ENCODE data around the gene CPPED1. TPM values are rescaled to one million over a fixed set of nuclear protein-coding genes. Genes with fewer than 3 reads are reported as not detected.

The CPPED1 gene
- total and polyA plus RNA-seq, 2 of the 4 experiments (the other 2 are of a cell fraction): 5.1 to 6.5 TPM

GRCh38 chr16:12716658-12717057 is 87.0 kb downstream of the CPPED1 start:
- DNase-seq (no peak), ATAC-seq (ENCODE audit: low read depth) (no peak)
- Histone ChIP-seq H3K9ac (ENCODE audit: low read depth, low read length) (no peak overlapping the region), H2AK9ac (replicated peaks; ENCODE audit: low read depth, low read length, poor library complexity) (no peak overlapping the region), H2AFZ (replicated peaks; ENCODE audit: low read length, poor library complexity) (no peak overlapping the region), H3K4me3 (ENCODE audit: insufficient read depth, low read depth, low read length) (no peak overlapping the region), H3K4me2 (ENCODE audit: low read depth, low read length) (no peak overlapping the region), H3K27ac (ENCODE audit: insufficient read depth, low read length) (no peak overlapping the region), H3K9me1 (ENCODE audit: insufficient read depth, low read length) (no peaks in the 10 kb centered on the region), H3K36me3 (ENCODE audit: control insufficient read depth, insufficient read depth, low read length) (no peaks in the 10 kb centered on the region), H3K23ac (ENCODE audit: low read depth, low read length) (no peak overlapping the region), H2AK5ac (ENCODE audit: low read depth, low read length) (no peak overlapping the region), H3K79me1 (ENCODE audit: low read depth in 1 of 2, low read length in 2 of 2) (no peaks in the 10 kb centered on the region), H4K91ac (ENCODE audit: insufficient read depth, low read depth, low read length) (no peak overlapping the region), H4K20me1 (ENCODE audit: insufficient read depth, low read length) (no peaks in the 10 kb centered on the region), H3K14ac (replicated peaks; ENCODE audit: low read depth, low read length) (no peak overlapping the region), H3K27me3 (ENCODE audit: control insufficient read depth, insufficient read depth, low read length) (no peaks in the 10 kb centered on the region), H3K56ac (ENCODE audit: extremely low read depth, insufficient read depth, low read length) (no peak overlapping the region), H2BK120ac (ENCODE audit: low read depth, low read length) (no peak overlapping the region), H2BK5ac (ENCODE audit: low read depth, low read length, poor library complexity, severe bottlenecking) (no peak overlapping the region), H3K4ac (ENCODE audit: low read depth, low read length) (no peak overlapping the region), H3K9me3 (ENCODE audit: control insufficient read depth, insufficient read depth, low read length) (no peaks in the 10 kb centered on the region), H2BK15ac (ENCODE audit: low read depth, low read length) (no peak overlapping the region), H4K8ac (ENCODE audit: low read depth in 2 of 2, low read length in 2 of 2) (no peak overlapping the region), H2BK20ac (ENCODE audit: low read depth, low read length) (no peak overlapping the region), H4K5ac (ENCODE audit: low read depth, low read length) (no peak overlapping the region), H3K18ac (ENCODE audit: low read depth, low read length) (no peak overlapping the region), H3K4me1 (ENCODE audit: control insufficient read depth, insufficient read depth, low read length) (no peaks in the 10 kb centered on the region)
- in situ Hi-C loops (cut with MboI; ENCODE audit: low sequenced_read_pairs): no loop called here
- WGBS, 2 experiments (ENCODE audit: extremely low coverage in 2 of 2, insufficient read length in 1 of 2): no CpG with 5 or more reads among the region's 3 CpGs
- intact Hi-C loops (cut with micrococcal nuclease): no loop called here
- BruUV-seq (replicated peaks): no TSS peak
- ChIA-PET POLR2A (ENCODE audit: unreplicated experiment) (no interaction called here), CTCF (no interaction called here)
- dilution Hi-C loops (cut with HindIII; ENCODE audit: low sequenced_read_pairs, unreplicated experiment): no loop called here
- TF ChIP-seq, protein P1, sequence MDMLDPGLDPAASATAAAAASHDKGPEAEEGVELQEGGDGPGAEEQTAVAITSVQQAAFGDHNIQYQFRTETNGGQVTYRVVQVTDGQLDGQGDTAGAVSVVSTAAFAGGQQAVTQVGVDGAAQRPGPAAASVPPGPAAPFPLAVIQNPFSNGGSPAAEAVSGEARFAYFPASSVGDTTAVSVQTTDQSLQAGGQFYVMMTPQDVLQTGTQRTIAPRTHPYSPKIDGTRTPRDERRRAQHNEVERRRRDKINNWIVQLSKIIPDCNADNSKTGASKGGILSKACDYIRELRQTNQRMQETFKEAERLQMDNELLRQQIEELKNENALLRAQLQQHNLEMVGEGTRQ (IDR thresholded peaks at IDR 0.05; ENCODE audit: low read depth, low read length): no peak
- no peak for TF ChIP-seq SMC3 (IDR thresholded peaks at IDR 0.05; ENCODE audit: low read depth, low read length)
- TF ChIP-seq FOS (IDR thresholded peaks at IDR 0.05; ENCODE audit: low read depth, low read length): no peak
- no peak for TF ChIP-seq MXI1 (IDR thresholded peaks at IDR 0.05; ENCODE audit: borderline replicate concordance, low read depth, low read length)
- TF ChIP-seq MAFK (IDR thresholded peaks at IDR 0.05; ENCODE audit: low read depth, low read length): no peak
- TF ChIP-seq POLR2A (IDR thresholded peaks at IDR 0.05; ENCODE audit: low read depth, low read length): no peak
- no peak for TF ChIP-seq BHLHE40 (IDR thresholded peaks at IDR 0.05; ENCODE audit: low read depth, low read length)
- TF ChIP-seq NFE2L2 (IDR thresholded peaks at IDR 0.05; ENCODE audit: low read depth, low read length): no peak
- no peak for TF ChIP-seq RFX5 (IDR thresholded peaks at IDR 0.05; ENCODE audit: low read depth, low read length)
- no peak for TF ChIP-seq RCOR1 (IDR thresholded peaks at IDR 0.05; ENCODE audit: insufficient replicate concordance, low read length)
- TF ChIP-seq, protein P2, sequence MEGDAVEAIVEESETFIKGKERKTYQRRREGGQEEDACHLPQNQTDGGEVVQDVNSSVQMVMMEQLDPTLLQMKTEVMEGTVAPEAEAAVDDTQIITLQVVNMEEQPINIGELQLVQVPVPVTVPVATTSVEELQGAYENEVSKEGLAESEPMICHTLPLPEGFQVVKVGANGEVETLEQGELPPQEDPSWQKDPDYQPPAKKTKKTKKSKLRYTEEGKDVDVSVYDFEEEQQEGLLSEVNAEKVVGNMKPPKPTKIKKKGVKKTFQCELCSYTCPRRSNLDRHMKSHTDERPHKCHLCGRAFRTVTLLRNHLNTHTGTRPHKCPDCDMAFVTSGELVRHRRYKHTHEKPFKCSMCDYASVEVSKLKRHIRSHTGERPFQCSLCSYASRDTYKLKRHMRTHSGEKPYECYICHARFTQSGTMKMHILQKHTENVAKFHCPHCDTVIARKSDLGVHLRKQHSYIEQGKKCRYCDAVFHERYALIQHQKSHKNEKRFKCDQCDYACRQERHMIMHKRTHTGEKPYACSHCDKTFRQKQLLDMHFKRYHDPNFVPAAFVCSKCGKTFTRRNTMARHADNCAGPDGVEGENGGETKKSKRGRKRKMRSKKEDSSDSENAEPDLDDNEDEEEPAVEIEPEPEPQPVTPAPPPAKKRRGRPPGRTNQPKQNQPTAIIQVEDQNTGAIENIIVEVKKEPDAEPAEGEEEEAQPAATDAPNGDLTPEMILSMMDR (conservative IDR thresholded peaks at IDR 0.05; ENCODE audit: low read depth, low read length): no peak
- TF ChIP-seq, protein P3, sequence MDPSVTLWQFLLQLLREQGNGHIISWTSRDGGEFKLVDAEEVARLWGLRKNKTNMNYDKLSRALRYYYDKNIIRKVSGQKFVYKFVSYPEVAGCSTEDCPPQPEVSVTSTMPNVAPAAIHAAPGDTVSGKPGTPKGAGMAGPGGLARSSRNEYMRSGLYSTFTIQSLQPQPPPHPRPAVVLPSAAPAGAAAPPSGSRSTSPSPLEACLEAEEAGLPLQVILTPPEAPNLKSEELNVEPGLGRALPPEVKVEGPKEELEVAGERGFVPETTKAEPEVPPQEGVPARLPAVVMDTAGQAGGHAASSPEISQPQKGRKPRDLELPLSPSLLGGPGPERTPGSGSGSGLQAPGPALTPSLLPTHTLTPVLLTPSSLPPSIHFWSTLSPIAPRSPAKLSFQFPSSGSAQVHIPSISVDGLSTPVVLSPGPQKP (IDR thresholded peaks at IDR 0.05; ENCODE audit: borderline replicate concordance, low read depth, low read length): no peak
- TF ChIP-seq RAD21 (IDR thresholded peaks at IDR 0.05; ENCODE audit: low read length): no peak
- no peak for TF ChIP-seq CEBPB (IDR thresholded peaks at IDR 0.05; ENCODE audit: low read depth, low read length)
- no peak for TF ChIP-seq MAZ (IDR thresholded peaks at IDR 0.05; ENCODE audit: borderline replicate concordance, low read depth, low read length)
- no peak for TF ChIP-seq CHD1 (IDR thresholded peaks at IDR 0.05; ENCODE audit: low read depth, low read length)

Data from IMR-90 (cell line).